SK-N-SH (cell line): ENCODE data around the gene CDPF1. TPM values are rescaled to one million over a fixed set of nuclear protein-coding genes. Genes with fewer than 3 reads are reported as not detected.

ENCODE experiments used
- CTCF ChIA-PET: fragments of 300-600, 350-600 bp; formaldehyde crosslinking; extraction: SDS; loops from one replicate; lab custom pipeline; 2021; lab: Yijun Ruan, JAX
- POLR2A ChIA-PET: fragments of 350-600 bp; sonication (Branson Sonifier 250); formaldehyde crosslinking; extraction: SDS; loops from one replicate; lab custom pipeline; 2020; ENCODE audit warnings: antibody characterized with exemption, inconsistent platforms; lab: Yijun Ruan, JAX
- DNase-seq: peaks from one replicate; pipeline ENCODE4 v3.0.0; 2012
- H2AFZ ChIP-seq: fragments of 200-600 bp; sonication (generic); 2 replicates; pipeline ENCODE4 v1.8.1; 2016; ENCODE audit warnings: antibody characterized with exemption, mild to moderate bottlenecking, low read depth
- H3F3A ChIP-seq: fragments of 200-600 bp; sonication (generic); replicated peaks from 2 replicates; pipeline ENCODE3; 2016; ENCODE audit warnings: antibody characterized with exemption, mild to moderate bottlenecking; ENCODE audit not compliant: insufficient read depth
- H3K27ac ChIP-seq, 2 experiments: fragments of 200-500 bp in 1 of 2; fragments of 200-600 bp in 1 of 2; sonication (Bioruptor generic) in 1 of 2; sonication (generic), shearing (Covaris generic) in 1 of 2; 2 replicates each; pipeline versions ENCODE4 v1.5.1 to v1.6.1; 2014 to 2016; ENCODE audit warnings: low read depth in 2 of 2, inconsistent platforms in 1 of 2, low read length in 1 of 2, mild to moderate bottlenecking in 1 of 2, mixed read lengths in 1 of 2
- H3K27me3 ChIP-seq: fragments of 200-600 bp; sonication (generic), shearing (Covaris generic); 2 replicates; pipeline ENCODE4 v1.6.1; 2016; ENCODE audit warnings: mixed run types; ENCODE audit not compliant: insufficient read depth
- H3K36me3 ChIP-seq, 2 experiments: fragments of 200-500 bp in 1 of 2; fragments of 200-600 bp in 1 of 2; sonication (Bioruptor generic) in 1 of 2; sonication (generic) in 1 of 2; replicated peaks in 1 of 2; 2 replicates each; pipeline versions ENCODE3 to v1.5.1; 2014 to 2016; ENCODE audit warnings: low read length in 1 of 2, mild to moderate bottlenecking in 1 of 2; ENCODE audit not compliant: insufficient read depth in 2 of 2, control insufficient read depth in 1 of 2
- H3K4me1 ChIP-seq, 2 experiments: fragments of 200-500 bp in 1 of 2; fragments of 200-600 bp in 1 of 2; sonication (Bioruptor generic) in 1 of 2; sonication (generic), shearing (Covaris generic) in 1 of 2; 2 replicates each; pipeline versions ENCODE4 v1.5.1 to v1.6.1; 2014 to 2016; ENCODE audit warnings: low read depth in 1 of 2, low read length in 1 of 2, mixed run types in 1 of 2; ENCODE audit not compliant: insufficient read depth in 2 of 2, control insufficient read depth in 1 of 2
- H3K4me2 ChIP-seq: fragments of 200-600 bp; sonication (generic), shearing (Covaris generic); 2 replicates; pipeline ENCODE4 v1.6.1; 2017; ENCODE audit warnings: mixed run types
- H3K4me3 ChIP-seq, 2 experiments: fragments of 200-500 bp in 1 of 2; fragments of 200-600 bp in 1 of 2; sonication (Bioruptor generic) in 1 of 2; sonication (generic), shearing (Covaris generic) in 1 of 2; 2 replicates each; pipeline versions ENCODE4 v1.5.1 to v1.8.1; 2014 to 2016; ENCODE audit warnings: low read depth in 2 of 2, inconsistent platforms in 1 of 2, low read length in 1 of 2, mild to moderate bottlenecking in 1 of 2, mixed read lengths in 1 of 2, moderate library complexity in 1 of 2
- H3K79me2 ChIP-seq: fragments of 200-600 bp; sonication (generic); 2 replicates; pipeline ENCODE4 v1.8.1; 2017; ENCODE audit warnings: mild to moderate bottlenecking; ENCODE audit not compliant: insufficient read depth
- H3K9ac ChIP-seq: fragments of 200-600 bp; sonication (generic); 2 replicates; pipeline ENCODE4 v1.6.1; 2017; ENCODE audit warnings: mixed run types
- H3K9me2 ChIP-seq: fragments of 200-600 bp; sonication (generic); 2 replicates; pipeline ENCODE4 v1.6.1; 2017; ENCODE audit warnings: mixed run types
- H3K9me3 ChIP-seq: fragments of 200-600 bp; sonication (generic); 2 replicates; pipeline ENCODE4 v1.6.1; 2017; ENCODE audit warnings: mixed run types, mild to moderate bottlenecking, moderate library complexity
- H4K20me1 ChIP-seq: fragments of 200-600 bp; sonication (generic); 2 replicates; pipeline ENCODE4 v1.6.1; 2017; ENCODE audit warnings: mild to moderate bottlenecking, mixed run types; ENCODE audit not compliant: insufficient read depth
- EP300 ChIP-seq, 2 experiments: IDR thresholded peaks; 2 replicates each; pipeline versions ENCODE4 v1.4.0 to v1.6.1; 2012; ENCODE audit warnings: borderline replicate concordance in 1 of 2, low read depth in 1 of 2, low read length in 1 of 2
- EZH2phosphoT487 ChIP-seq: fragments of 200-600 bp; sonication (generic); IDR thresholded peaks from 2 replicates; pipeline ENCODE4 v1.6.1; 2017; ENCODE audit warnings: low read depth, mixed run types, mild to moderate bottlenecking, antibody characterized with exemption, moderate library complexity, borderline replicate concordance
- FOXJ3 ChIP-seq: sonication (generic); formaldehyde crosslinking; IDR thresholded peaks from 2 replicates; pipeline ENCODE4 v1.5.1; 2020; ENCODE audit warnings: mild to moderate bottlenecking, missing genetic modification reagents
- FOXM1 ChIP-seq: IDR thresholded peaks from 2 replicates; pipeline ENCODE4 v1.4.0; 2012; ENCODE audit warnings: low read depth, mild to moderate bottlenecking
- GABPA ChIP-seq: IDR thresholded peaks from 2 replicates; pipeline ENCODE4 v1.4.0; 2012; ENCODE audit warnings: low read depth, mild to moderate bottlenecking
- JUND ChIP-seq: IDR thresholded peaks from 2 replicates; pipeline ENCODE4 v1.4.0; 2012
- MXI1 ChIP-seq: IDR thresholded peaks from 2 replicates; pipeline ENCODE4 v1.6.1; 2012; ENCODE audit warnings: mild to moderate bottlenecking, low read depth, low read length, improper control_type of control experiment
- NFIC ChIP-seq: IDR thresholded peaks from 2 replicates; pipeline ENCODE4 v1.4.0; 2012; ENCODE audit warnings: borderline replicate concordance
- NRF1 ChIP-seq: IDR thresholded peaks from 2 replicates; pipeline ENCODE4 v1.6.1; 2012; ENCODE audit warnings: low read depth, mild to moderate bottlenecking, low read length
- RAD21 ChIP-seq: IDR thresholded peaks from 2 replicates; pipeline ENCODE4 v1.6.1; 2012; ENCODE audit warnings: mild to moderate bottlenecking, low read length
- RFX5 ChIP-seq: IDR thresholded peaks from 2 replicates; pipeline ENCODE4 v1.6.1; 2012; ENCODE audit warnings: mild to moderate bottlenecking, improper control_type of control experiment, low read length
- RXRA ChIP-seq: IDR thresholded peaks from 2 replicates; pipeline ENCODE4 v1.4.0; 2012; ENCODE audit warnings: low read depth, mild to moderate bottlenecking, borderline replicate concordance
- SIN3A ChIP-seq: IDR thresholded peaks from 2 replicates; pipeline ENCODE4 v1.6.1; 2012; ENCODE audit warnings: low read depth, mild to moderate bottlenecking, low read length, moderate library complexity, borderline replicate concordance
- TAF1 ChIP-seq: IDR thresholded peaks from 2 replicates; pipeline ENCODE4 v1.6.1; 2012; ENCODE audit warnings: low read depth, mild to moderate bottlenecking, low read length, moderate library complexity, borderline replicate concordance
- WGBS: methylation state at CpG from one replicate; pipeline ENCODE4 v1.1.6; 2017; ENCODE audit warnings: low lambda C conversion rate; 5-methylcytosine and 5-hydroxymethylcytosine counted together
- polyA plus RNA-seq, 3 experiments: library from polyadenylated mRNA; depleted of rRNA; stranded (reverse); fragments of >200 nt; gene quantifications; 2 replicates each; pipeline ENCODE4 v1.2.3, GENCODE V29; 2012
- TF ChIP-seq, protein P1 (sequence below): IDR thresholded peaks from 2 replicates; pipeline ENCODE4 v1.4.0; 2012; ENCODE audit warnings: low read depth, borderline replicate concordance
- TF ChIP-seq, protein P2 (sequence below): IDR thresholded peaks from 2 replicates; pipeline ENCODE4; 2012
- TF ChIP-seq, protein P3 (sequence below): IDR thresholded peaks from 2 replicates; pipeline ENCODE4 v1.4.0; 2012; ENCODE audit warnings: low read depth, borderline replicate concordance
- TF ChIP-seq, protein P4 (sequence below): fragments of 150-350 bp; IDR thresholded peaks from 2 replicates; pipeline ENCODE4 v1.6.1; 2017; ENCODE audit warnings: antibody characterized with exemption, low read length, low read depth, borderline replicate concordance
- TF ChIP-seq, protein P5 (sequence below): IDR thresholded peaks from 2 replicates; pipeline ENCODE4 v1.4.0; 2012; ENCODE audit warnings: low read depth

The CDPF1 gene
- polyA plus RNA-seq, 1 of the 3 experiments (the other 2 are of a cell fraction), result 25.3 TPM

DNA sequence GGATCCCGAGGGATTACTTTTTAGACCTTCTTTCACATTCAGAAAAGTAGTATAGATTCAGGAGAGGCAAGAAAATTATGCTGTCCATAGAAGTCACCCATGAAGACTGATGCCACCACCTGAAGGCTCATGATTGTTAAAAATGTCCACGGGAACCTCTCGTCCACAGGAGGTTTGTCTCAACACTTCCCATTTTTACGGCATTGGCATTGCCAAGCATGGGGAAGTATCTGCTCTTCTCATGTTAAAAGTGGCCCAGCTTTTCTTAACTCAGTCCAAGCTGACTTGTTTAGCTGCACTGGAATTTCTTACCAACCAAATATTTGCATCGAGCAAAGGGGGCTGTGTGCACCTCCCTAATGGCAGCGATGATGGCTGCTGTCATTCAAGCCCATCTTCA lies 9.6 kb downstream of the CDPF1 start:
- CTCF ChIA-PET, result interaction anchor here (1.7 to 3.9 kb wide), 2 partner anchors 118 to 123 kb away, joined by 4 to 15 read pairs; no protein-coding TSS in a partner anchor
- Histone ChIP-seq H3K4me3 (no peak overlapping the region), H3K9me2 (no peaks in the 10 kb centered on the region), H3K9me3 (no peaks in the 10 kb centered on the region), H3K27me3 (no peaks in the 10 kb centered on the region), H3F3A (no peaks in the 10 kb centered on the region), H3K4me1 (peaks cover 0 to 74% of the 10 kb centered on the region in 2 experiments; a peak in 2 of 4 replicates), H3K9ac (no peak overlapping the region), H3K4me2 (no peak overlapping the region), H3K36me3 (peaks cover 0 to 24% of the 10 kb centered on the region in 2 experiments), H3K27ac (peak overlapping the region in 1 of 2 experiments; percentile 99; a peak in 2 of 4 replicates), H2AFZ (no peak overlapping the region), H3K79me2 (no peaks in the 10 kb centered on the region), H4K20me1 (no peaks in the 10 kb centered on the region)
- TF ChIP-seq, protein P1, sequence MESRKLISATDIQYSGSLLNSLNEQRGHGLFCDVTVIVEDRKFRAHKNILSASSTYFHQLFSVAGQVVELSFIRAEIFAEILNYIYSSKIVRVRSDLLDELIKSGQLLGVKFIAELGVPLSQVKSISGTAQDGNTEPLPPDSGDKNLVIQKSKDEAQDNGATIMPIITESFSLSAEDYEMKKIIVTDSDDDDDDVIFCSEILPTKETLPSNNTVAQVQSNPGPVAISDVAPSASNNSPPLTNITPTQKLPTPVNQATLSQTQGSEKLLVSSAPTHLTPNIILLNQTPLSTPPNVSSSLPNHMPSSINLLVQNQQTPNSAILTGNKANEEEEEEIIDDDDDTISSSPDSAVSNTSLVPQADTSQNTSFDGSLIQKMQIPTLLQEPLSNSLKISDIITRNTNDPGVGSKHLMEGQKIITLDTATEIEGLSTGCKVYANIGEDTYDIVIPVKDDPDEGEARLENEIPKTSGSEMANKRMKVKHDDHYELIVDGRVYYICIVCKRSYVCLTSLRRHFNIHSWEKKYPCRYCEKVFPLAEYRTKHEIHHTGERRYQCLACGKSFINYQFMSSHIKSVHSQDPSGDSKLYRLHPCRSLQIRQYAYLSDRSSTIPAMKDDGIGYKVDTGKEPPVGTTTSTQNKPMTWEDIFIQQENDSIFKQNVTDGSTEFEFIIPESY, result no peak
- no peak for TF ChIP-seq NFIC
- TF ChIP-seq SIN3A, result no peak
- no peak for TF ChIP-seq RFX5
- TF ChIP-seq FOXM1, result no peak
- TF ChIP-seq, protein P2, sequence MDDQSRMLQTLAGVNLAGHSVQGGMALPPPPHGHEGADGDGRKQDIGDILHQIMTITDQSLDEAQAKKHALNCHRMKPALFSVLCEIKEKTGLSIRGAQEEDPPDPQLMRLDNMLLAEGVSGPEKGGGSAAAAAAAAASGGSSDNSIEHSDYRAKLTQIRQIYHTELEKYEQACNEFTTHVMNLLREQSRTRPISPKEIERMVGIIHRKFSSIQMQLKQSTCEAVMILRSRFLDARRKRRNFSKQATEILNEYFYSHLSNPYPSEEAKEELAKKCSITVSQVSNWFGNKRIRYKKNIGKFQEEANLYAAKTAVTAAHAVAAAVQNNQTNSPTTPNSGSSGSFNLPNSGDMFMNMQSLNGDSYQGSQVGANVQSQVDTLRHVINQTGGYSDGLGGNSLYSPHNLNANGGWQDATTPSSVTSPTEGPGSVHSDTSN, result no peak
- no peak for TF ChIP-seq NRF1
- no peak for TF ChIP-seq GABPA
- TF ChIP-seq RXRA, result no peak
- TF ChIP-seq, protein P3, sequence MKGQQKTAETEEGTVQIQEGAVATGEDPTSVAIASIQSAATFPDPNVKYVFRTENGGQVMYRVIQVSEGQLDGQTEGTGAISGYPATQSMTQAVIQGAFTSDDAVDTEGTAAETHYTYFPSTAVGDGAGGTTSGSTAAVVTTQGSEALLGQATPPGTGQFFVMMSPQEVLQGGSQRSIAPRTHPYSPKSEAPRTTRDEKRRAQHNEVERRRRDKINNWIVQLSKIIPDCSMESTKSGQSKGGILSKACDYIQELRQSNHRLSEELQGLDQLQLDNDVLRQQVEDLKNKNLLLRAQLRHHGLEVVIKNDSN, result no peak
- TF ChIP-seq, protein P4, sequence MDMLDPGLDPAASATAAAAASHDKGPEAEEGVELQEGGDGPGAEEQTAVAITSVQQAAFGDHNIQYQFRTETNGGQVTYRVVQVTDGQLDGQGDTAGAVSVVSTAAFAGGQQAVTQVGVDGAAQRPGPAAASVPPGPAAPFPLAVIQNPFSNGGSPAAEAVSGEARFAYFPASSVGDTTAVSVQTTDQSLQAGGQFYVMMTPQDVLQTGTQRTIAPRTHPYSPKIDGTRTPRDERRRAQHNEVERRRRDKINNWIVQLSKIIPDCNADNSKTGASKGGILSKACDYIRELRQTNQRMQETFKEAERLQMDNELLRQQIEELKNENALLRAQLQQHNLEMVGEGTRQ, result no peak
- TF ChIP-seq EP300 (IDR thresholded peaks at IDR 0.05; ENCODE audit: borderline replicate concordance in 1 of 2, low read depth in 1 of 2, low read length in 1 of 2), result no peak
- TF ChIP-seq, protein P5, sequence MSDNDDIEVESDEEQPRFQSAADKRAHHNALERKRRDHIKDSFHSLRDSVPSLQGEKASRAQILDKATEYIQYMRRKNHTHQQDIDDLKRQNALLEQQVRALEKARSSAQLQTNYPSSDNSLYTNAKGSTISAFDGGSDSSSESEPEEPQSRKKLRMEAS, result no peak
- TF ChIP-seq RAD21, result no peak
- no peak for TF ChIP-seq MXI1
- no peak for TF ChIP-seq EZH2phosphoT487
- TF ChIP-seq FOXJ3 (CRISPR knock-in tag), result no peak
- no peak for TF ChIP-seq TAF1
- TF ChIP-seq JUND, result no peak
- no peak for DNase-seq
- POLR2A ChIA-PET, result interaction anchor here (2.0 kb wide), 1 partner anchor 10 kb away, joined by 6 read pairs; the partner anchor contains the start of gene CDPF1
- 95% methylated on average over 6 of the region's 6 CpGs for WGBS
